HG03060 (cell line): ENCODE data around the gene UNC5C.
A peak's percentile ranks its signal among the peaks of the same experiment; 100 is the strongest.
"Not testable (repeated sequence)": the region's sequence is repeated elsewhere in the genome, so short reads cannot be mapped to it uniquely, and the experiment has no call there.

ENCODE experiments used
- ATAC-seq: cut with Tn5 transposase; IDR thresholded peaks from one replicate; pipeline ENCODE4 v1.9.1; 2021; ENCODE audit warnings: low read depth, moderate number of reproducible peaks; ENCODE audit not compliant: unreplicated experiment

The UNC5C gene

DNA sequence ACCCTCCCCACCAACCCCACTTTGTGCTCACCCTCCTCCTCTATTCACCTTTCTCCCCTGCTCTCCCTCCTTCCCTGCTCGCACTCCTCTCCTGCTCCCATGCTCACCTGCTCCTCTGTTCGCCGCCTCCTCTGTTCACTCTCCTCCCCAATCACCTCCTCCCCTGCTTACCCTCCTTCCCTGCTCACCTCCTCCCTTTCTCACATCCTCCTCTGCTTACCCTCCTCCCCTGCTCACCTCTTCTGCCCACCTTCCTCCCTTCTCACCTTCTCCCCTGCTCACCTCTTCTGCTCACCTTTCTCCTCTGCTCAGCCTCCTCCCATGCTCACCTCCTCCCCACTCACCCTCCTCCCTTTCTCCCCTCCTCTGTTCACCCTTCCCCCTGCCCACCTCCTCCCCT, 357.2 kb downstream of the UNC5C start:
- ATAC-seq = no peak

DNA sequence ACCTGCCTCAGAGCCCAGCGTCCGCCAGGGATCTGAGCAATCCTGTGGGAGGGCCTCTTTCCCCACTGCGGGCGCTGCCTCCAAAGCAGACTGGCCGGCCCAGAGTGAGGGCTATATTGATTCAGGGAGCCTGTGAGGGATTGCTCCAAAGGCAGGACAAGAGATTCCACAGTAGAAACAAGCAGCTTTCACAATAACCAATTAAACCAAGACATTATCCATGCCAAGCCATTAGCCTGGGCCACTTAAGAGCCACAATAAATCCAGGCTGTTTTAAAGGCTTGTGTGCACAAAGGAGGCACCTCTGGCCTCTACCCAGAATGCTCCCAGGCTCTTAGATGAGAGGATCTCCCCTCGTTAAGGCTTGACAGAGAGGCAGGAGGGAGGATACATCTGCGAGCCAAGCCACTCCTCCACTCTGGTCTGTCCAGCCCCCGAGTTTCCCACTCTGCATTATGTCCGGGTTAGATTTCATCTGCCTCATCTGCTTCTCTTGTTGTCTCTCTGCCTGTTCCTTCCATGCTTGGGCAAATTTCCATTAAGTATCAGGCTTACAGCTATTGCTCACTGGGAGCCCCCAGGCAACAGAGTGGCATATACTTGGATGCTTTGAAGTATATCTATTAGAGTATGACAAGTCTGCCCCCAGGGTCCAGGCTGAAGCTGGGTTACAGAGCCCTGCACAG, 357.9 kb downstream of the UNC5C start:
- ATAC-seq = no peak

DNA sequence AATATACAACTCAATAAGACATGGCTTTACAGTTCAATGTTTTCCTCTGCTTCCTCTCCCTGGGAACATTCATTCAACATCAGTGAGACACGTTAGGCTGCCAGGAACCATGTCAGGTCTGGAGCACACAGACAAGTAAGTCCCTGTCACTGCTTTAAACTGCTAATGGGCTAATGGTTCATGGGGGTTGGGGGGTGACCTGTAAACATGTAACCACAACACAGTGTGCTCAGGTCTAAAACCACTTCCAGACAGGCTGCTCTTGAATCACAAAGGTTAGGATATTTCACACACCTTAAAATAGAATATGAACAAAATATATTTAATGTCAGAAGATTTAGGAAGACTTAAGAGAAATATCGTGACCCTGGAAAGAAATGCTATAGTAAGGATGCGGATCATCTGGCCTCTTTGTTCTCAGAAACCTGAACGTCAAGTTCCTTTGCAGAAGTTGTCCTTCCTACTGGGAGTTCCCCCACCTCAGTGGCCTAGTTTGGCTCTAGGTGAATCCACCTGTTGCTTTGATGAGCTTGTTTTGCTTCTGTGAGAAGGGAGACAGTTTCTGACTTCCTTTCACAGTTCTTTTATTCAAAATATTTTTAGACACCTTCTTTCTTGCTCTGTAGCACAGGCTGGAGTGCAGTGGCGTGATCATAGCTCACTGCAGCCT, 359.9 kb downstream of the UNC5C start:
- ATAC-seq = no peak

DNA sequence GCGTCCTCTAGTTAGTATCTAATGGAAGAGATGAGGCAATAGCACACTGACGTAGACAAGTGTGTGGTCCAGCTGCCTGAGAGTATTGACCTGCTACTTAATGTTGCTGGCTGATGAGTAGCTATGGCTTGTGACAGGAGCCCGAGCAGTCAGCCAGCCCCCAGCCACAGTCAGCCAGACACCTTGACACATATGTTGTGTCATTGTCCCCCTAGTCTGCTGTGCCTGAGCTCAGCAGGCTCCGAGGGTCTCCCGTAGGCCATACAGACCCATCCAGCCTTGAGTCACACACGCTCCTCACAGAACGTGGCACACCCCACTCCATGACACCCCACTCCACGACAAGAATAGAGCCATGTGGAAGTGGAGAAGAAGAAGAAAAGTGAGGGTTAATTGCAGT, 362.1 kb downstream of the UNC5C start:
- ATAC-seq = no peak

DNA sequence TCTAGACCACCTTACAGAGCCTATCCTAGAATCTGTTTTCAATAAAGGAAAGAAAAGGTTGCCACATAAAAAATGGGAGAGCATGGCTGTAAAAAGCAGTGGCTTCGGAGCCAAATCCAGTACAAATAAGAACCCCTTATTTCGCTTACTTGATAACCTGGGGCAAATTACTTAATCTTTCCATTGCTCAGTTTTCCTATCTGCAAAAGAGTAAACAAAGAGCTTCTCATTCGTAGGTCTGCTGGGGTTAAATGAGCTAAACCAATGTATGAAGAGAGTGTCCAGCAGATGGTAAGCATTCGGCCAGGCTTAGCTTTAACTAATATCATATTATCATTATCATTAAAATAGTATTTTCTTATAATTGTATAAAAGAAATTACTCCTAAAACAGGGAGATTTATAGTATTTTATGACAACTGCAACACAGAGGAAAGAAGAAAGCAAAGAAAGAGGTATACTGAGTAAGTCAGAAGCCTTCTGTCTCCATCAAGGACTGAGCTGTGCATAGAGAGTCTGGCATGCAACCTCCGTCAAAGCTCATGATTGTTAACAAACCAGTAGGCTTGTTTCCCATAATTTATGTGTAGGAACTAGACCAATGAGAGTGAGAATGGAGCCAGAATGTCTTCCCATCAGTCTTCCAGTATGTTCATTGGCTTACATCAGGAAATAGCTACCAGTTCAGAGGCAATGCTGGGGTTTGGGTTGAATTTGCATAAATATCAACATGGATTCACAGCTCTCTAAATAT, 364.9 kb downstream of the UNC5C start:
- ATAC-seq = no peak

DNA sequence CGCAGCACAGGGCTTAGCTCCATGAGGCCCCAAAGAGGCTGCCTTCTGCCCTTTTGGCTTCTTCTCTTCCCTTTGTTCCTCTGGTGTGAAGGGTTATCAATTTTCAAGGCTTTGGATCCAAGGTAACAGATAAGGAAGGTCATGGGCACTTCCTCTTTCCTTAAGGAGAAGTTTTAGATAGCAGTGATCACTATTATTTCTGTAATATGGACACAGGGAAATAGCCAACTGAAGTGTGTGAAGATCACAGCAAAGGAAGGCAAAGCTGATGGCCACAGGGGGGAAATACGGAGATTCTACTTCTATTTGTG, 366.8 kb downstream of the UNC5C start:
- ATAC-seq = no peak

- ATAC-seq = no peak
Measured at GRCh38 chr4:95181243-95181995, 367.4 kb downstream of the UNC5C start.

- ATAC-seq = no peak
Measured at GRCh38 chr4:95180531-95181242, 368.1 kb downstream of the UNC5C start.

DNA sequence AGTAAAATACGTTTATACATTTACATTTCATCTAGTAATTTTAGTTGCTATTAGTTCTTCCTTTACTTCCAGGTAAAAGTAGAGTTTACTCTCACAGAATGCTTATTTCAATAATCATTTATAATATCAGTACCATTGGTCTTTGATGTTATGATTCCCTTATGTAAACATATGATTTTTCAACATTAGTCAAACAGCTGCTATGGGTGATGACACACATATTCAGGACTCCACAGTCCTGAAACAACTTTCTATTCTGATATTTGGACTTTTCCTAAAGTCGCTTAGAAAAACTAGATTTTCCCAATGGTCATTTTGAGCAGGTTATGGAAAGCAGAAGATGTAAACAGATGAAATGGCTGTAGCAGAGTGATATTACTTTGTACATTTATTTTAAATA, 369.8 kb downstream of the UNC5C start:
- ATAC-seq = no peak

GRCh38 chr4:95171377-95171776, 377.4 kb downstream of the UNC5C start:
- not testable (repeated sequence) for ATAC-seq

DNA sequence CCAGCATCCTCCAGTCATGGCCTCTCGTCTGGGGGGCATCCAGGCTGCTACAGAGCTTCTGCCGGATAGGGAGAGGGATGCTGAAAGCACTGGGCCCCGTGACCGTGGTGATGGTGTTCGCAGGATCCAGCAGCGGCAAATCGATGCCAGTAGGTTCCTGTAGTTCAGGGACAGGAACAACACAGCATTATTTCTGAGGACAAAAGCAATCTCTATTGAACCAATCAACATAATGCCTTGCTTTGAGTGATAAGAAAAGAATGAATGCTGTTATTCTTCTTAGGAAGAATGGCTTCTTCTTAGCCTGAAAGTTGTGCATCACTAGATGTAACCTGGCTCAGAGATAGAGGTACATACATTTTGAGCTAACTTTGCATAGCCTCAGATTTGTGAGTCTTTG, 378.6 kb downstream of the UNC5C start:
- ATAC-seq = no peak

DNA sequence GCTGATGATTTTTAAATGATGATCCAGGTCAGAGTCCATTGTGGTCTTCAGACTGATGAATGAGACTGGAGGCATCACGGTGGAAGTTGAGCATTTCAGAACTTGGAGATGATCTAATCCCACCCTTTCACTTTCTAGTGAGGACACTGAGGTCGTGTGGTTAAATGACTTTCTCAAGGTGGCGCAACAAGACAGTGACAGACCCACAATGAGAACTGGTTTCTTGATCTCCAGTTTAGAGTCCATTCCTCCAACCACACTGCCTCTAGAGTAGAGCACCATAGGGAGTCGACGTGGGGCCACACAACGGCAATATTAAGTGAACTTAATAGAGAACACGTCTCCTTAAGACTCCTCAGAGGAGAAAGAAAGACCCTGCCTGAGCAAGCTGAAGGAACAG, 381.0 kb downstream of the UNC5C start:
- no peak for ATAC-seq

DNA sequence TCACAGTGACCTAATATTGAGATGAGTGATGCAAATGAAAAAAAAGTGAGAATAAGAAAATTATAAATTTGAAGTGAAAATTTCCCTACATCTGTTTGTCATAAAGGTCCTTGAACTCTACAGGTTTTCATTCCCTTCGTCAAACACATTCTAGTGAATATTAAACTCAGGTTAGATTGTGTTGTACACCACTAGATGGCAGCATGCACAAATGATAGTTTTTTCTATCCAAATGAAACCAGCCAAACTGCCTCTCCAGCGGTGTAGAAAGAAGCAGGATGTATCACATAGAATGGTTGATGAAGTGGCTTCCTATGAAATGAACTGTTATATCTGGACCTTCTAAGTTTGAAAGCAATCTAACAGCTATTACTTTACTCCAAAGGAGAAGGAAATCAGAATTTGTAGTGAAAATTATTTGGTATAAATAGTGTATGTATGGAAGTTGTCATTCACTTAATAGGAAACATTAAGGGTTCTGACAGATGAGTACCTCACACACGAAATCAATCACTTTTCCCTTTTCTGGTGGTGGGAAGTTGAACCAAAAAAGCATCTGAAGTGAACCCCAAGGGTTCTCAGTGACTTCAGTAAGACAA, 382.7 kb downstream of the UNC5C start:
- ATAC-seq = peak; percentile 92

- ATAC-seq = no peak
Measured at GRCh38 chr4:95162867-95163266, 385.9 kb downstream of the UNC5C start.

- no peak for ATAC-seq
Measured at GRCh38 chr4:95161781-95162469, 386.8 kb downstream of the UNC5C start.

DNA sequence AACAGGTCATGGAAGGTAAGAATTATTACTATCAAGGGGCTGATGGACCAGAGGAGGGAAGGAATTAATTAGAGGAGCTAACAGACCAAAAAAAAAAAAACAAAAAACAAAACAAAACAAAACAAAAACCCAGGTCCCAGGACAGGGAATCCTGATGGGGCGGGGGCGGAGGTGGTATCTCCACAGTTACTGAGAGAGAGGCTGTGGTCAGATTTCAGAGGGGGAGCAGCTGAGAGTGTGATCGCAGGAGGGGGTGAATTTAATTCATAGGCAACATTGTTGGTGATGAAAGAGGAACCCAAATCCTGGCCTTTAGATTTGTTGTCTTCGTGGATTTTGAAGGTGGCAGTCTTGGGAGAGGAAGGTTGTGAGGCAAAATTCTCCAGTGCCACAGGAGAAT, 389.4 kb downstream of the UNC5C start:
- ATAC-seq = no peak

- ATAC-seq = no peak
Measured at GRCh38 chr4:95158626-95159025, 390.1 kb downstream of the UNC5C start.

DNA sequence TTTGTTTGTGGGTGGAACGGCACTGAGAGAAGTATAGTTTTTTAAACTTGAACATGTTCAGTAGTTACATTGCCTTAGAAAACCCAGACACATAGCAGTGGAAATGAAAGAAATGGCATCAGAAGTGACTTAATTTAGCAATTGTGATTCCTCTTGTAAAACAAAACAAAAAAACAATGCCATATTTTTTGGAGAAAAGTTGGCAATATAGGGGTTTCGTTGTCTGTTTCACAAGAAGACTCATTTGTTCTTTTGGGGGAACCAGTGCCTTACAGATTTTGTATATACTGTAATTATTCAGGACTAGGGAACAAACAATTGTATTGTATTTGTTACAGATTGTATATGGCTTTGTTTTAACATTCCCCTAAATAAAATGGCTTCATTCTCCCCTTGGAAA, 390.7 kb downstream of the UNC5C start:
- no peak for ATAC-seq

- ATAC-seq = no peak
Measured at GRCh38 chr4:95157596-95157995, 391.2 kb downstream of the UNC5C start.

- ATAC-seq = no peak
Measured at GRCh38 chr4:95156452-95156765, 392.4 kb downstream of the UNC5C start.
